A549 (cell line): Measurements from ENCODE around the gene KBTBD8. TPM values are rescaled to one million over a fixed set of nuclear protein-coding genes. Genes with fewer than 3 reads are reported as not detected.

Experiments used
- ATAC-seq, 2 experiments: fragments of 200-7000 bp in 1 of 2; fragments of >200 bp in 1 of 2; cut with Nextera tagmentation in 1 of 2; cut with Tn5 transposase in 1 of 2; 3 replicates each; pipeline versions ENCODE4 v1.8.0 to v1.9.1; 2018 to 2020; ENCODE audit warnings: mild to moderate bottlenecking in 1 of 2, moderate library complexity in 1 of 2
- CTCF ChIA-PET: fragments of 300-600 bp; sonication (Branson Sonifier 250); formaldehyde crosslinking; extraction: SDS; loops from one replicate; lab custom pipeline; 2021; ENCODE audit warnings: antibody characterized with exemption, inconsistent platforms; lab: Yijun Ruan, JAX
- POLR2A ChIA-PET: fragments of 350-600 bp; formaldehyde crosslinking; extraction: SDS; loops from one replicate; lab custom pipeline; 2021; ENCODE audit warnings: antibody characterized with exemption, inconsistent platforms; lab: Yijun Ruan, JAX
- DNase-seq, 2 experiments: peaks; one replicate each; pipeline versions ENCODE4 v3.0.0 to v3.0.0-alpha.2; 2011 to 2016; ENCODE audit warnings: low read depth in 1 of 2, low spot score in 1 of 2
- FAIRE-seq: peaks from 2 replicates; lab custom pipeline; 2011; peaks lifted over from hg19 to GRCh38; lab: Jason Lieb, UNC
- H3K27ac ChIP-seq, 2 experiments: fragments of >200 bp; sonication (Bioruptor Twin); formaldehyde crosslinking; 3 replicates each; pipeline ENCODE4 v1.5.1; 2016 to 2017
- H3K4me1 ChIP-seq: fragments of >200 bp; sonication (Bioruptor Twin); formaldehyde crosslinking; 3 replicates; pipeline ENCODE4 v1.6.1; 2016
- H3K4me2 ChIP-seq: fragments of >200 bp; sonication (Bioruptor Twin); formaldehyde crosslinking; 3 replicates; pipeline ENCODE4 v1.6.1; 2016
- H3K4me3 ChIP-seq: fragments of >200 bp; sonication (Bioruptor Twin); formaldehyde crosslinking; 3 replicates; pipeline ENCODE4 v1.5.1; 2016
- H3K9me3 ChIP-seq: fragments of >200 bp; sonication (Bioruptor Twin); formaldehyde crosslinking; 3 replicates; pipeline ENCODE4 v1.6.1; 2016
- BHLHE40 ChIP-seq: IDR thresholded peaks from 2 replicates; pipeline ENCODE4 v1.6.1; 2012; ENCODE audit warnings: low read depth, low read length, inconsistent platforms
- CBX2 ChIP-seq: fragments of 200-600 bp; sonication (generic); IDR thresholded peaks from 2 replicates; pipeline ENCODE4 v1.6.1; 2016; ENCODE audit warnings: low read depth, mild to moderate bottlenecking, borderline replicate concordance
- CEBPB ChIP-seq, 2 experiments: fragments of >200 bp in 1 of 2; sonication (Bioruptor Twin) in 1 of 2; formaldehyde crosslinking in 1 of 2; IDR thresholded peaks; 2 replicates each; pipeline ENCODE4 v1.6.1; 2012 to 2016
- FOSB ChIP-seq: fragments of 250-450 bp; sonication (Bioruptor Pico); IDR thresholded peaks from 2 replicates; pipeline ENCODE4 v1.5.0; 2020; ENCODE audit warnings: mild to moderate bottlenecking, moderate library complexity
- FOXS1 ChIP-seq: fragments of 250-450 bp; sonication (Bioruptor Pico); IDR thresholded peaks from 2 replicates; pipeline ENCODE4 v1.5.0; 2020; ENCODE audit warnings: mild to moderate bottlenecking, moderate library complexity
- HOXA7 ChIP-seq: fragments of 250-450 bp; sonication (Bioruptor Pico); IDR thresholded peaks from 2 replicates; pipeline ENCODE4 v1.5.0; 2020; ENCODE audit warnings: mild to moderate bottlenecking, moderate library complexity
- JUN ChIP-seq, 2 experiments: fragments of >200 bp; sonication (Bioruptor Twin); formaldehyde crosslinking; IDR thresholded peaks; 2 replicates in 1 of 2; 3 replicates in 1 of 2; pipeline ENCODE4 v1.6.1; 2016 to 2017
- KDM1A ChIP-seq: fragments of 200-600 bp; sonication (generic); IDR thresholded peaks from 2 replicates; pipeline ENCODE4 v1.6.1; 2016; ENCODE audit warnings: low read depth, mild to moderate bottlenecking
- KDM5A ChIP-seq: fragments of 200-600 bp; sonication (generic); IDR thresholded peaks from 2 replicates; pipeline ENCODE4 v1.6.1; 2016; ENCODE audit warnings: antibody characterized with exemption, mild to moderate bottlenecking
- MYC ChIP-seq: IDR thresholded peaks from 2 replicates; pipeline ENCODE4 v1.6.1; 2012; ENCODE audit warnings: mild to moderate bottlenecking, inconsistent platforms, low read length, improper control_type of control experiment, borderline replicate concordance
- NPAS2 ChIP-seq: fragments of 250-450 bp; sonication (Bioruptor Pico); IDR thresholded peaks from 2 replicates; pipeline ENCODE4 v1.8.0; 2022; ENCODE audit warnings: mild to moderate bottlenecking, moderate library complexity, borderline replicate concordance
- POLR2A ChIP-seq: IDR thresholded peaks from 2 replicates; pipeline ENCODE4 v1.6.1; 2012; ENCODE audit warnings: mild to moderate bottlenecking, low read length
- RAD21 ChIP-seq, 2 experiments: fragments of >200 bp in 1 of 2; sonication (Bioruptor Twin) in 1 of 2; formaldehyde crosslinking in 1 of 2; IDR thresholded peaks in 1 of 2; conservative IDR thresholded peaks in 1 of 2; 2 replicates in 1 of 2; 3 replicates in 1 of 2; pipeline ENCODE4 v1.6.1; 2012 to 2018; ENCODE audit warnings: inconsistent platforms in 1 of 2
- RARB ChIP-seq: fragments of 250-450 bp; sonication (Bioruptor Pico); IDR thresholded peaks from 2 replicates; pipeline ENCODE4 v1.8.0; 2021; ENCODE audit warnings: mild to moderate bottlenecking, moderate library complexity
- ZC3H11A ChIP-seq: fragments of 450-650 bp; IDR thresholded peaks from 2 replicates; pipeline ENCODE4 v1.6.1; 2014; ENCODE audit warnings: antibody characterized with exemption, mild to moderate bottlenecking
- ZNF302 ChIP-seq: fragments of 250-450 bp; sonication (Bioruptor Pico); IDR thresholded peaks from 2 replicates; pipeline ENCODE4 v1.9.0; 2021; ENCODE audit warnings: inconsistent platforms, mild to moderate bottlenecking, moderate library complexity
- ZSCAN20 ChIP-seq: fragments of 250-450 bp; sonication (Bioruptor Pico); IDR thresholded peaks from 2 replicates; pipeline ENCODE4 v1.8.0; 2022; ENCODE audit warnings: mild to moderate bottlenecking, moderate library complexity
- WGBS: methylation state at CpG from one replicate; pipeline ENCODE4 v1.1.6; 2017; ENCODE audit errors: missing lambda C conversion rate; 5-methylcytosine and 5-hydroxymethylcytosine counted together
- polyA plus RNA-seq, 4 experiments: library from polyadenylated mRNA; depleted of rRNA in 3 of 4; stranded (reverse); fragments of >200 nt; fragmentation: RNase III in 1 of 4; extraction: RNeasy Plus Mini Kit Qiagen cat#74134 plus additional on column Dnase treatment in 1 of 4; gene quantifications; 2 replicates in 3 of 4; 3 replicates in 1 of 4; pipeline ENCODE4 v1.2.3, GENCODE V29; 2011 to 2017
- TF ChIP-seq, protein P1 (sequence below): fragments of >200 bp; sonication (Bioruptor Twin); formaldehyde crosslinking; IDR thresholded peaks from 2 replicates; pipeline ENCODE4 v1.6.1; 2016
- TF ChIP-seq, protein P2 (sequence below): fragments of 150-350 bp; IDR thresholded peaks from 2 replicates; pipeline ENCODE4 v1.6.1; 2014; ENCODE audit warnings: low read depth, mild to moderate bottlenecking, low read length
- TF ChIP-seq, protein P3 (sequence below): IDR thresholded peaks from 2 replicates; pipeline ENCODE4 v1.6.1; 2012
- TF ChIP-seq, protein P4 (sequence below): fragments of 450-650 bp; IDR thresholded peaks from 2 replicates; pipeline ENCODE4 v1.6.1; 2014; ENCODE audit warnings: antibody characterized with exemption

The KBTBD8 gene
- polyA plus RNA-seq, 2 of the 4 experiments (the other 2 are of a cell fraction) = 0.61 to 1.0 TPM

DNA sequence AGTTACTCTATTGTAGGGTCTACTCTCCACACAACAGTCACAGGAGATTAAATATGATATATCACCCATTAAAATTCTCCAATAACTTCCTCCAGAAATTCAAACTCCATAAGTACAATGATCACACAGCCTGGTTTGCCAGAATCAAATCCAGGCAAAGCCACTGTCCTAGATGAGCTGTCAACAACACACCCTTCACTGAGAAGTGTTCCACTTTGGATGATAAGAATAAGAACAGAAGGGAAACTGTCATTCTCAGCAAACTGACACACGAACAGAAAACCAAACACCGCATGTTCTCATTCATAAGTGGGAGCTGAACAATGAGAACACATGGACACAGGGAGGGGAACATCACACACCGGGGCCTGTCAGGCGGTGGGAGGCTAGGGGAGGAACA is 41.4 kb upstream of the KBTBD8 start:
- no peak for DNase-seq
- Histone ChIP-seq H3K4me3 (no peak overlapping the region), H3K27ac (no peak overlapping the region), H3K4me1 (no peaks in the 10 kb centered on the region), H3K9me3 (no peaks in the 10 kb centered on the region), H3K4me2 (no peak overlapping the region)
- ChIA-PET POLR2A (no interaction called here), CTCF (interaction anchor here (1.2 kb wide), 2 partner anchors 18 to 134 kb away, joined by 3 to 4 read pairs; no protein-coding TSS in a partner anchor)
- no peak for TF ChIP-seq NPAS2
- TF ChIP-seq CBX2 = no peak
- TF ChIP-seq BHLHE40 = no peak
- no peak for TF ChIP-seq RAD21 (conservative IDR thresholded peaks at IDR 0.05 in 1 of 2, IDR thresholded peaks at IDR 0.05 in 1 of 2)
- no peak for TF ChIP-seq ZNF302 (CRISPR knock-in tag)
- TF ChIP-seq, protein P1, sequence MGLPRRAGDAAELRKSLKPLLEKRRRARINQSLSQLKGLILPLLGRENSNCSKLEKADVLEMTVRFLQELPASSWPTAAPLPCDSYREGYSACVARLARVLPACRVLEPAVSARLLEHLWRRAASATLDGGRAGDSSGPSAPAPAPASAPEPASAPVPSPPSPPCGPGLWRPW = no peak
- TF ChIP-seq HOXA7 (CRISPR knock-in tag) = no peak
- no peak for TF ChIP-seq FOSB (CRISPR knock-in tag)
- no peak for TF ChIP-seq ZSCAN20 (CRISPR knock-in tag)
- no peak for TF ChIP-seq ZC3H11A
- TF ChIP-seq, protein P2, sequence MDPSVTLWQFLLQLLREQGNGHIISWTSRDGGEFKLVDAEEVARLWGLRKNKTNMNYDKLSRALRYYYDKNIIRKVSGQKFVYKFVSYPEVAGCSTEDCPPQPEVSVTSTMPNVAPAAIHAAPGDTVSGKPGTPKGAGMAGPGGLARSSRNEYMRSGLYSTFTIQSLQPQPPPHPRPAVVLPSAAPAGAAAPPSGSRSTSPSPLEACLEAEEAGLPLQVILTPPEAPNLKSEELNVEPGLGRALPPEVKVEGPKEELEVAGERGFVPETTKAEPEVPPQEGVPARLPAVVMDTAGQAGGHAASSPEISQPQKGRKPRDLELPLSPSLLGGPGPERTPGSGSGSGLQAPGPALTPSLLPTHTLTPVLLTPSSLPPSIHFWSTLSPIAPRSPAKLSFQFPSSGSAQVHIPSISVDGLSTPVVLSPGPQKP = no peak
- TF ChIP-seq CEBPB (IDR thresholded peaks at IDR 0.05) = no peak
- no peak for TF ChIP-seq KDM5A
- no peak for TF ChIP-seq FOXS1 (CRISPR knock-in tag)
- TF ChIP-seq RARB (CRISPR knock-in tag) = no peak
- TF ChIP-seq, protein P3, sequence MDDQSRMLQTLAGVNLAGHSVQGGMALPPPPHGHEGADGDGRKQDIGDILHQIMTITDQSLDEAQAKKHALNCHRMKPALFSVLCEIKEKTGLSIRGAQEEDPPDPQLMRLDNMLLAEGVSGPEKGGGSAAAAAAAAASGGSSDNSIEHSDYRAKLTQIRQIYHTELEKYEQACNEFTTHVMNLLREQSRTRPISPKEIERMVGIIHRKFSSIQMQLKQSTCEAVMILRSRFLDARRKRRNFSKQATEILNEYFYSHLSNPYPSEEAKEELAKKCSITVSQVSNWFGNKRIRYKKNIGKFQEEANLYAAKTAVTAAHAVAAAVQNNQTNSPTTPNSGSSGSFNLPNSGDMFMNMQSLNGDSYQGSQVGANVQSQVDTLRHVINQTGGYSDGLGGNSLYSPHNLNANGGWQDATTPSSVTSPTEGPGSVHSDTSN = no peak
- no peak for FAIRE-seq
- WGBS = 15% methylated on average over 4 of the region's 4 CpGs
- no peak for ATAC-seq

DNA sequence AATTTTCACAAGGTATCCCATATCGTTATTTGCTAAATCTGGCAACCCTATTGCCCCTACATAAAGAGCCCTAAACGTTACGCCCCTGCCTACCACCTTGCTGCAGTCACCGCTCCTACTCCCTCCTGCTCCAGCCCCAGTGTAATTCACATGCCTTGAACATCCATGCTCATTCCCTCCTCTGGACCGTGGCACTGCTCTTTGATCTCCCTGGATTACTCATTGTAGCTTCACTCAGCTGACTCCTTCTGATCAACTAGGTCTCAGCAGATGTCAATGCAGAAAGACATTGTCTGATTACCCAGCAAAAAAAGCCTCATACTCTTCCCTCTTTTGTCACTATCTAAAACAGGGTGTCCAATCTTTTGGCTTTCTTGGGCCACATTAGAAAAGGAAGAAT is 40.7 kb upstream of the KBTBD8 start:
- ATAC-seq = no peak

DNA sequence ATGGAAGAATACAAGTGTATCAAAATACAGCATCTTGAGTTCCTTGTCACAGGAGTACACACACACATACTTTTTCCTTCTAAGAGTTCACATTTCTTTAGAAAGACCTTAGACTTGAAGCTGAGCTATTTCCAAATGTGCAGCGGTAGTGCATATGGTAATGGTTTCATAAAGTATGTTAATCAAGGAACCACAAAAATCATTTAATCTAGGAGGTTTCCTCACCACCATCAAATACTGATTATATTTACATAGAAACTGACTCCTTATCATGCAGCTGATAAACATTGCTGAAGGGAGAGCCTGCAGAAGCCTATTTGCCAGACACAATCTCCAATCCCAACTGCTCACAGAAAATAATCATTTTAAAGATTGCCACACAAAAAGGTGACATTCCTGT is 40.0 kb upstream of the KBTBD8 start:
- ATAC-seq (no peak), FAIRE-seq (no peak), DNase-seq (no peak)
- Histone ChIP-seq H3K9me3 (no peaks in the 10 kb centered on the region), H3K4me3 (no peak overlapping the region), H3K4me1 (no peaks in the 10 kb centered on the region), H3K4me2 (no peak overlapping the region), H3K27ac (no peak overlapping the region)
- POLR2A ChIA-PET = no interaction called here
- WGBS = 80% methylated on average over 1 of the region's 1 CpG
- CTCF ChIA-PET = interaction anchor here (0.6 to 1.2 kb wide), 3 partner anchors 20 to 547 kb away, joined by 3 read pairs; no protein-coding TSS in a partner anchor
- TF ChIP-seq JUN (IDR thresholded peaks at IDR 0.05) (no peak), KDM1A (no peak), ZC3H11A (no peak), FOSB (CRISPR knock-in tag) (no peak), POLR2A (no peak), MYC (no peak), RAD21 (conservative IDR thresholded peaks at IDR 0.05 in 1 of 2, IDR thresholded peaks at IDR 0.05 in 1 of 2) (no peak)

More for the DNA sequence above, 40.7 kb upstream of the KBTBD8 start:
- Histone ChIP-seq H3K27ac (no peak overlapping the region), H3K9me3 (no peaks in the 10 kb centered on the region), H3K4me3 (no peak overlapping the region), H3K4me2 (no peak overlapping the region), H3K4me1 (no peaks in the 10 kb centered on the region)
- POLR2A ChIA-PET = no interaction called here
- DNase-seq (no peak), FAIRE-seq (no peak)
- WGBS = 25% methylated on average over 5 of the region's 5 CpGs
- CTCF ChIA-PET = interaction anchor here (0.6 to 1.2 kb wide), 2 partner anchors 135 to 546 kb away, joined by 3 read pairs; no protein-coding TSS in a partner anchor
- TF ChIP-seq MYC = no peak
- TF ChIP-seq RARB (CRISPR knock-in tag) = no peak
- TF ChIP-seq, protein P4, sequence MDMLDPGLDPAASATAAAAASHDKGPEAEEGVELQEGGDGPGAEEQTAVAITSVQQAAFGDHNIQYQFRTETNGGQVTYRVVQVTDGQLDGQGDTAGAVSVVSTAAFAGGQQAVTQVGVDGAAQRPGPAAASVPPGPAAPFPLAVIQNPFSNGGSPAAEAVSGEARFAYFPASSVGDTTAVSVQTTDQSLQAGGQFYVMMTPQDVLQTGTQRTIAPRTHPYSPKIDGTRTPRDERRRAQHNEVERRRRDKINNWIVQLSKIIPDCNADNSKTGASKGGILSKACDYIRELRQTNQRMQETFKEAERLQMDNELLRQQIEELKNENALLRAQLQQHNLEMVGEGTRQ = no peak
